NB4 (cell line): ENCODE measurements around the gene WDR5B.
"Not testable (repeated sequence)": the region's sequence is repeated elsewhere in the genome, so short reads cannot be mapped to it uniquely, and the experiment has no call there.

Experiments used
- DNase-seq: peaks from one replicate; pipeline ENCODE4 v3.0.0; 2010; ENCODE audit warnings: low read depth
- H3K4me3 ChIP-seq: one replicate; pipeline ENCODE4 v1.5.1; 2011; ENCODE audit warnings: mild to moderate bottlenecking, low read depth, low read length, moderate library complexity
- MYC ChIP-seq: IDR thresholded peaks from 2 replicates; pipeline ENCODE4 v1.6.1; 2011; ENCODE audit warnings: low read depth, low read length
- POLR2A ChIP-seq: IDR thresholded peaks from 2 replicates; pipeline ENCODE4 v1.6.1; 2011; ENCODE audit warnings: mild to moderate bottlenecking; ENCODE audit not compliant: insufficient read length; ENCODE audit errors: extremely low read depth
- TF ChIP-seq, protein P1 (sequence below): IDR thresholded peaks from one replicate; pipeline ENCODE4 v1.5.1; 2012; ENCODE audit warnings: low read depth, low read length
- TF ChIP-seq, protein P2 (sequence below): IDR thresholded peaks from 2 replicates; pipeline ENCODE4 v1.6.1; 2011; ENCODE audit warnings: low read depth, low read length

Gene WDR5B

DNA sequence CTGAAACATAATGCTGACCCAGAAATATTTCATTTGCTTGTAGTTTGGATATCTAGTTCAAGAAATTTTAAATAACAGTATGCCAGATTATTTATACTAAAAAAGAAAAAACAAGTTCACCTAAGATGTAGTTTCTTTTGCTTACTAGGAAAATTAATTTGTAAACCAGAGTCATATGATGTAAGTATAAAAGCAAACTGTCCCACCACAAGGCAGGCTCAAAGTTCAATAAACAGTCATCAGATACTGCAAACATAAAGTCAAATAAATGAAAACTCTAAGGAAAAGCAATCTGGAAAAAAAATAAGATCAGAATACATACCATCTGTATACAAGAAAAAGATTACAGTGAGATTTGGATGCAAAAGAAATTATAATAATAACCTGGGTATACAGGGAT, 40.2 kb upstream of the WDR5B start:
- H3K4me3 ChIP-seq = no peak overlapping the region
- no peak for DNase-seq
- TF ChIP-seq, protein P1, sequence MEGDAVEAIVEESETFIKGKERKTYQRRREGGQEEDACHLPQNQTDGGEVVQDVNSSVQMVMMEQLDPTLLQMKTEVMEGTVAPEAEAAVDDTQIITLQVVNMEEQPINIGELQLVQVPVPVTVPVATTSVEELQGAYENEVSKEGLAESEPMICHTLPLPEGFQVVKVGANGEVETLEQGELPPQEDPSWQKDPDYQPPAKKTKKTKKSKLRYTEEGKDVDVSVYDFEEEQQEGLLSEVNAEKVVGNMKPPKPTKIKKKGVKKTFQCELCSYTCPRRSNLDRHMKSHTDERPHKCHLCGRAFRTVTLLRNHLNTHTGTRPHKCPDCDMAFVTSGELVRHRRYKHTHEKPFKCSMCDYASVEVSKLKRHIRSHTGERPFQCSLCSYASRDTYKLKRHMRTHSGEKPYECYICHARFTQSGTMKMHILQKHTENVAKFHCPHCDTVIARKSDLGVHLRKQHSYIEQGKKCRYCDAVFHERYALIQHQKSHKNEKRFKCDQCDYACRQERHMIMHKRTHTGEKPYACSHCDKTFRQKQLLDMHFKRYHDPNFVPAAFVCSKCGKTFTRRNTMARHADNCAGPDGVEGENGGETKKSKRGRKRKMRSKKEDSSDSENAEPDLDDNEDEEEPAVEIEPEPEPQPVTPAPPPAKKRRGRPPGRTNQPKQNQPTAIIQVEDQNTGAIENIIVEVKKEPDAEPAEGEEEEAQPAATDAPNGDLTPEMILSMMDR = no peak
- TF ChIP-seq MYC (no peak), POLR2A (no peak)
- TF ChIP-seq, protein P2, sequence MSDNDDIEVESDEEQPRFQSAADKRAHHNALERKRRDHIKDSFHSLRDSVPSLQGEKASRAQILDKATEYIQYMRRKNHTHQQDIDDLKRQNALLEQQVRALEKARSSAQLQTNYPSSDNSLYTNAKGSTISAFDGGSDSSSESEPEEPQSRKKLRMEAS = no peak

DNA sequence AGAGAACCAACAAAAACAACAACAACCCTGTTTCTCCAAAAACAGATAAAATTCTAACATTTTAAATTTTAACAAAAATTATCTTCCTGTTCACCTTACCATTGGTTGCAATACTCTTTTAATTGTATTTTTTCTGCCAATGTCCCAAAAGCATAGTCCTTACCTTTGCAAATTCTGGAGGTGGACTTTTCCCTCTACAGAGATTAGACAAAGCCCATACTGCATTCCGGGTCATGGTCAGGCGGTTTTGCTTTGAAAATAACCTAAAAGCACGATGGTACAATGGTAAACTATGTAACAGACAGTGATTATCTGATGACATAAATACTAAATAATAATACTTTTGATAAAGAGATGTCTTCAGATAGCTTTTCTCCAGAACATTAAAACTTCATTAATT, 35.5 kb upstream of the WDR5B start:
- TF ChIP-seq, protein P2 = no peak
- TF ChIP-seq, protein P1 = no peak
- TF ChIP-seq MYC (no peak), POLR2A (no peak)
- no peak overlapping the region for H3K4me3 ChIP-seq
- no peak for DNase-seq

DNA sequence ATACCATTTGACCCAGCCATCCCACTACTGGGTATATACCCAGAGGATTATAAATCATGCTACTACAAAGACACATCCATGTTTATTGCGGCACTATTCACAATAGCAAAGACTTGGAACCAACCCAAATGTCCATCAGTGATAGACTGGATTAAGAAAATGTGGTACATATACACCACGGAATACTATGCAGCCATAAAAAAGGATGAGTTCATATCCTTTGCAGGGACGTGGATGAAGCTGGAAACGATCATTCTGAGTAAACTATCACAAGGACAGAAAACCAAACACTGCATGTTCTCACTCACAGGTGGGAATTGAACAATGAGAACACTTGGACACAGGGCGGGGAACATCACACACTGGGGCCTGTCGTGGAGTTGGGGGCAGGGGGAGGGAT, 32.4 kb upstream of the WDR5B start:
- DNase-seq, H3K4me3 ChIP-seq: not testable (repeated sequence)

DNA sequence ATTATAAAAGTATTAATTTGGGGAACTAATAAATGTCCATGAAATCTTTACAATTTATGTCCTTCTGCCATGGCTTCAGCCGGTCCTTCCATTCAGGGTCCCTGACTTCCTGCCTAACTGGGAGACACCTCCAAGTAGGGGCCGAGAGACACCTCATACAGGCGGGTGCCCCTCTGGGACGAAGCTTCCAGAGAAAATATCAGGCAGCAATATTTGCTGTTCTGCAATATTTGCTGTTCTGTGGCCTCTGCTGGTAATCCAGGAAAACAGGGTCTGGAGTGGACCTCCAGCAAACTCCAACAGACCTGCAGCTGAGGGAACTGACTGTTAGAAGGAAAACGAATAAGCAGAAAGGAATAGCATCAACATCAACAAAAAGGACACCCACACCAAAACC, 28.6 kb upstream of the WDR5B start:
- not testable (repeated sequence) for H3K4me3 ChIP-seq, DNase-seq

DNA sequence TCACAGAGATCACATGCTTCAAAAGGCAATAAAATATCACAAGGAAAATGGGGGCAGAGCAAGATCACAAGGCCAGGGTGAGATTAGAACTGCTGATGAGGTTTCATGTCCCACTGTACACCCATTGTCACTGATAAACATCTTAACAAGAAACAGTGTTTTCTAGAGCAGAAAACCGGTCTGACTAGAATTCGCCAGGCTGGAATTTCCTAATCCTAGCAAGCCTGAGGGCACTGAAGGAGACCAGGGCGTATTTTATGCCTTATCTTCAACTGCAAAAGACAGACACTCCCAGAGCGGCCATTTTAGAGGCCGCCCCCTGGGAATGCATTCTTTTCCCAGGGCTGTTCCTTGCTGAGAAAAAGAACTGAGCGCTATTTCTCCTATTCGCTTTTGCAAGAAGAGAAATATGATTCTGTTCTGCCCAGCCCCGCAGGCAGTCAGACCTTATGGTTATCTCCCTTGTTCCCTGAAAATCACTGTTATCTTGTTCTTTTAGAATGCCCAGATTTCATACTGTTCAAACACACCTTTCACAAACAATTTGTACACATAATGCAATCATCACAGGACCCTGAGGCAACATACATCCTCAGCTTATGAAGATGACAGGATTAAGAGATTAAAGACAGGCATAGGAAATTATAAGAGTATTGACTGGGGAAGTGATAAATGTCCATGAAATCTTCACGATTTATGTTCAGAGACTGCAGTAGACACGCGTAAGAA, 28.1 kb upstream of the WDR5B start:
- H3K4me3 ChIP-seq, DNase-seq: not testable (repeated sequence)

DNA sequence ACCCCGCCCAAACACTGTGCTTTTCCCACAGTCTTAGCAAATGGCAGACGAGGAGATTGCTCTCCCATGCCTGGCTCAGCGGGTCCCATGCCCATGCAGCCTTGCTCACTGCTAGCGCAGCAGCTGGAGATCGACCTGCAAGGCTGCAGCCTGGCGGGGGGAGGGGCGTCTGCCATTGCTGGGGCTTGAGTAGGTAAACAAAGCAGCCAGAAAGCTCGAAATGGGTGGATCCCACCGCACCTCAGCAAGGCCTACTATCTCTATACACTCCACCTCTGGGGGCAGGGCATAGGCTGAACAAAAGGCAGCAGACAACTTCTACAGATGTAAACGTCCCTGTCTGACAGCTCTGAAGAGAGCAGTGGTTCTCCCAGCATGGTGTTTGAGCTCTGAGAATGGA, 27.2 kb upstream of the WDR5B start:
- TF ChIP-seq, protein P2 = no peak
- TF ChIP-seq, protein P1 = no peak
- TF ChIP-seq POLR2A (no peak), MYC (no peak)
- DNase-seq = no peak
- no peak overlapping the region for H3K4me3 ChIP-seq

DNA sequence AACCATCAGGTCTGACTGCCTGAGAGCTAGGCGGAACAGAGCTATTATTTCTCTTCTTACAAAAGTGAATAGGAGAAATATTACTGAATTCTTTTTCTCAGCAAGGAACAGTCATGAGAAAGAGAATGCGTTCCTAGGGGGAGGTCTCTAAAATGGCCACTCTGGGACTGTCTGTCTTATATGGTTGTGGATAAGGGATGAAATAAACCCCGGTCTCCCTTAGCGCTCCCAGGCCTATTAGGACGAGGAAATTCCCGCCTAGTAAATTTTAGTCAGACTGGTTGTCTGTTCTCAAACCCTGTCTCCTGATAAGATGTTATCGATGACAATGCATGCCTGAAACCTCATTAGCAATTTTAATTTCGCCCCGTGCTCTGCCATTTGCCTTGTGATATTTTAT, 20.1 kb upstream of the WDR5B start:
- DNase-seq = no peak
- no peak overlapping the region for H3K4me3 ChIP-seq
- no peak for TF ChIP-seq POLR2A
- TF ChIP-seq, protein P2 = no peak
- TF ChIP-seq MYC = no peak
- TF ChIP-seq, protein P1 = no peak

DNA sequence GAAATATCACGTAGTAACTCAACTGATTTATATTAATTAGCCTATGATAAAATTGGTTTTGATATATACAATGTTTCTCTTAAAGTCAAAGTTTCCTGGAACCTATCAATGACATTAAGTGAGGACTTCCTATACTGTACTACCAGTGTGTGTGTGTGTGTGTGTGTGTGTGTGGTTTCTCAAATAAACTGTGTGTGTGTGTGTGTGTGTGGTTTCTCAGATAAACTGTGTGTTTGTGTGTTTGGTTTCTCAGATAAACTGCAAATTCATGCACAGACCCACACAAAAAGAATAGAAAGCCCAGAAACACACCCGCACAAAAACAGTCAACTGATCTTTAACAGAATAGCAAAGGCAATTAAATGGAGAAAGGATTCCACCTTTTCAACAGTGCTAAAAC, 14.5 kb upstream of the WDR5B start:
- DNase-seq = no peak
- no peak overlapping the region for H3K4me3 ChIP-seq
- TF ChIP-seq, protein P1 = no peak
- TF ChIP-seq POLR2A (no peak), MYC (no peak)
- TF ChIP-seq, protein P2 = no peak
